Measurements from ENCODE around the gene CTIF. TPM values are rescaled to one million over a fixed set of nuclear protein-coding genes. Genes with fewer than 3 reads are reported as not detected.
"Not testable (repeated sequence)": the region's sequence is repeated elsewhere in the genome, so short reads cannot be mapped to it uniquely, and the experiment has no call there.

Gene CTIF
- total RNA-seq, 1 donor: 65.9 TPM

DNA sequence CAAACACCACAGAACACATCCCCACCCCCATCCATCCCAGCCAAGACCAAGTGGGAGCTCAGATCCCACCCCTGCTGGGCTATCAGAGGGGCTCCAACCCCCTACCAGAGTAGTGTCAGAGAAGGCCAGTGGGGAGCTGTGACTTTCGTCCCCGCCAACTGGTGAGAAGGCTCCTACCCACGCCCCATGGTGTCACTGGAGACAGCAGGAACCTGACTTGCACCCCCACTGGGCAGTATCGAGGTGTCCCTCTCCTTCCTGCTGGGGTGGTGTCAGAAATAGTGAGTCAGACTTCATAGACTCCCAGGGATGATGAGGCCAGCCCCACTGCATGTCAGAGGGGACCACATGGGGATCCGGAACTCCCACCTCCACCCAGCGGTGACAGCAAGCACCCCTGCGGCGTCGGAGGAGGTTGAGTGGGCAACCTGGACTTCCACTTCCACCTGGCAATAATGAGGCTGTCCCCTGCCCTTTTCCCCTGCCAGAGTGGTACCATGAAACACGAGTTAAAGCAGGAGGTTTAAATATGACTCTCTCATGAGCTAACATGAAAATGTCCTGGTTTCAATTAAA is 106.7 kb downstream of the CTIF start:
- H3K27ac ChIP-seq (ENCODE audit: low read depth, low read length): no peak overlapping the region
- no peaks in the 10 kb centered on the region for H3K9me3 ChIP-seq (ENCODE audit: low read depth, low read length)
- no peak overlapping the region for H3K4me2 ChIP-seq (ENCODE audit: insufficient read depth, low read length)
- H3K27me3 ChIP-seq (ENCODE audit: insufficient read depth, low read length): no peaks in the 10 kb centered on the region
- TF ChIP-seq CTCF (IDR thresholded peaks at IDR 0.05; ENCODE audit: extremely low read depth, low read depth, low read length): no peak
- H3K4me3 ChIP-seq (ENCODE audit: insufficient read depth, low read length): no peak overlapping the region
- H3K79me2 ChIP-seq (ENCODE audit: insufficient read depth, low read length): peaks cover 6% of the 10 kb centered on the region
- no peak overlapping the region for H2AFZ ChIP-seq (ENCODE audit: low read length)
- peaks cover 52% of the 10 kb centered on the region for H4K20me1 ChIP-seq (ENCODE audit: insufficient read depth, low read length)
- peaks cover 9% of the 10 kb centered on the region for H3K4me1 ChIP-seq (ENCODE audit: insufficient read depth, low read length)
- H3K36me3 ChIP-seq (ENCODE audit: insufficient read depth, low read length): peaks cover 6% of the 10 kb centered on the region
- no peak for DNase-seq (ENCODE audit: insufficient read length, low spot score, missing footprints)

GRCh38 chr18:48646976-48647375 is 108.1 kb downstream of the CTIF start:
- Histone ChIP-seq H3K36me3 (ENCODE audit: insufficient read depth, low read length) (peaks cover 3% of the 10 kb centered on the region), H2AFZ (ENCODE audit: low read length) (no peak overlapping the region), H3K4me1 (ENCODE audit: insufficient read depth, low read length) (no peaks in the 10 kb centered on the region), H3K4me2 (ENCODE audit: insufficient read depth, low read length) (no peak overlapping the region), H3K4me3 (ENCODE audit: insufficient read depth, low read length) (no peak overlapping the region), H3K9me3 (ENCODE audit: low read depth, low read length) (no peaks in the 10 kb centered on the region), H3K27me3 (ENCODE audit: insufficient read depth, low read length) (no peaks in the 10 kb centered on the region), H4K20me1 (ENCODE audit: insufficient read depth, low read length) (peaks cover 38% of the 10 kb centered on the region), H3K27ac (ENCODE audit: low read depth, low read length) (no peak overlapping the region), H3K79me2 (ENCODE audit: insufficient read depth, low read length) (peaks cover 6% of the 10 kb centered on the region)
- DNase-seq (ENCODE audit: insufficient read length, low spot score, missing footprints): no peak
- TF ChIP-seq CTCF (IDR thresholded peaks at IDR 0.05; ENCODE audit: extremely low read depth, low read depth, low read length): no peak

- Histone ChIP-seq H3K4me3 (ENCODE audit: insufficient read depth, low read length) (no peak overlapping the region), H3K79me2 (ENCODE audit: insufficient read depth, low read length) (peaks cover 3% of the 10 kb centered on the region), H3K9me3 (ENCODE audit: low read depth, low read length) (no peaks in the 10 kb centered on the region), H3K4me1 (ENCODE audit: insufficient read depth, low read length) (no peaks in the 10 kb centered on the region), H2AFZ (ENCODE audit: low read length) (no peak overlapping the region), H3K4me2 (ENCODE audit: insufficient read depth, low read length) (no peak overlapping the region), H3K27me3 (ENCODE audit: insufficient read depth, low read length) (no peaks in the 10 kb centered on the region), H3K36me3 (ENCODE audit: insufficient read depth, low read length) (no peaks in the 10 kb centered on the region), H4K20me1 (ENCODE audit: insufficient read depth, low read length) (peaks cover 18% of the 10 kb centered on the region), H3K27ac (ENCODE audit: low read depth, low read length) (no peak overlapping the region)
- no peak for TF ChIP-seq CTCF (IDR thresholded peaks at IDR 0.05; ENCODE audit: extremely low read depth, low read depth, low read length)
- DNase-seq (ENCODE audit: insufficient read length, low spot score, missing footprints): no peak
Observed at GRCh38 chr18:48649231-48649630, 110.4 kb downstream of the CTIF start.

- H3K36me3 ChIP-seq (ENCODE audit: insufficient read depth, low read length); H3K9me3 ChIP-seq (ENCODE audit: low read depth, low read length); H2AFZ ChIP-seq (ENCODE audit: low read length); H3K27me3 ChIP-seq (ENCODE audit: insufficient read depth, low read length); H3K4me2 ChIP-seq (ENCODE audit: insufficient read depth, low read length); DNase-seq (ENCODE audit: insufficient read length, low spot score, missing footprints); H3K4me3 ChIP-seq (ENCODE audit: insufficient read depth, low read length); H3K27ac ChIP-seq (ENCODE audit: low read depth, low read length): not testable (repeated sequence)
- Histone ChIP-seq H3K79me2 (ENCODE audit: insufficient read depth, low read length) (peaks cover 16% of the 10 kb centered on the region), H3K4me1 (ENCODE audit: insufficient read depth, low read length) (peaks cover 11% of the 10 kb centered on the region), H4K20me1 (ENCODE audit: insufficient read depth, low read length) (peaks cover 36% of the 10 kb centered on the region)
Observed at GRCh38 chr18:48654591-48654990, 115.8 kb downstream of the CTIF start.
